Measurements from ENCODE around the gene FBXW7.

GRCh38 chr4:152321923-152322322 lies 214.0 kb downstream of the FBXW7 start:
- no peak for TF ChIP-seq POLR2A (IDR thresholded peaks at IDR 0.05; ENCODE audit: low read length)
- TF ChIP-seq ELK1 (IDR thresholded peaks at IDR 0.05; ENCODE audit: low read depth, low read length) = no peak
- no peak for TF ChIP-seq CTCF (IDR thresholded peaks at IDR 0.05)
- no peak for TF ChIP-seq EP300 (IDR thresholded peaks at IDR 0.05)
- TF ChIP-seq PHF8 (IDR thresholded peaks at IDR 0.05; ENCODE audit: borderline replicate concordance, low read depth) = no peak
- TF ChIP-seq, protein P1, sequence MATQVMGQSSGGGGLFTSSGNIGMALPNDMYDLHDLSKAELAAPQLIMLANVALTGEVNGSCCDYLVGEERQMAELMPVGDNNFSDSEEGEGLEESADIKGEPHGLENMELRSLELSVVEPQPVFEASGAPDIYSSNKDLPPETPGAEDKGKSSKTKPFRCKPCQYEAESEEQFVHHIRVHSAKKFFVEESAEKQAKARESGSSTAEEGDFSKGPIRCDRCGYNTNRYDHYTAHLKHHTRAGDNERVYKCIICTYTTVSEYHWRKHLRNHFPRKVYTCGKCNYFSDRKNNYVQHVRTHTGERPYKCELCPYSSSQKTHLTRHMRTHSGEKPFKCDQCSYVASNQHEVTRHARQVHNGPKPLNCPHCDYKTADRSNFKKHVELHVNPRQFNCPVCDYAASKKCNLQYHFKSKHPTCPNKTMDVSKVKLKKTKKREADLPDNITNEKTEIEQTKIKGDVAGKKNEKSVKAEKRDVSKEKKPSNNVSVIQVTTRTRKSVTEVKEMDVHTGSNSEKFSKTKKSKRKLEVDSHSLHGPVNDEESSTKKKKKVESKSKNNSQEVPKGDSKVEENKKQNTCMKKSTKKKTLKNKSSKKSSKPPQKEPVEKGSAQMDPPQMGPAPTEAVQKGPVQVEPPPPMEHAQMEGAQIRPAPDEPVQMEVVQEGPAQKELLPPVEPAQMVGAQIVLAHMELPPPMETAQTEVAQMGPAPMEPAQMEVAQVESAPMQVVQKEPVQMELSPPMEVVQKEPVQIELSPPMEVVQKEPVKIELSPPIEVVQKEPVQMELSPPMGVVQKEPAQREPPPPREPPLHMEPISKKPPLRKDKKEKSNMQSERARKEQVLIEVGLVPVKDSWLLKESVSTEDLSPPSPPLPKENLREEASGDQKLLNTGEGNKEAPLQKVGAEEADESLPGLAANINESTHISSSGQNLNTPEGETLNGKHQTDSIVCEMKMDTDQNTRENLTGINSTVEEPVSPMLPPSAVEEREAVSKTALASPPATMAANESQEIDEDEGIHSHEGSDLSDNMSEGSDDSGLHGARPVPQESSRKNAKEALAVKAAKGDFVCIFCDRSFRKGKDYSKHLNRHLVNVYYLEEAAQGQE (IDR thresholded peaks at IDR 0.05) = no peak

Measured in A549 (cell line).